HT1080 (cell line): Measurements from ENCODE around the gene PPFIA4. TPM values are rescaled to one million over a fixed set of nuclear protein-coding genes. Genes with fewer than 3 reads are reported as not detected.

Source experiments
- DNase-seq: peaks from one replicate; pipeline ENCODE4 v3.0.0-alpha.2; 2015; ENCODE audit warnings: low read depth
- total RNA-seq: library from RNA; depleted of rRNA; stranded (reverse); fragments of >200 nt; shearing (Covaris generic); gene quantifications from 2 replicates; pipeline ENCODE4 v1.2.3, GENCODE V29; 2014

The PPFIA4 gene
- total RNA-seq, 1 experiment from 2014 or later, result 2.4 TPM

GRCh38 chr1:203057911-203058675 lies 31.8 kb downstream of the PPFIA4 start:
- DNase-seq, result no peak

- no peak for DNase-seq
Measured at GRCh38 chr1:203058676-203058935, 32.3 kb downstream of the PPFIA4 start.

- DNase-seq, result no peak
Measured at GRCh38 chr1:203059485-203059884, 33.2 kb downstream of the PPFIA4 start.

- DNase-seq, result no peak
Measured at GRCh38 chr1:203060115-203060514, 33.8 kb downstream of the PPFIA4 start.

GRCh38 chr1:203063287-203063686 lies 37.0 kb downstream of the PPFIA4 start:
- no peak for DNase-seq

GRCh38 chr1:203065191-203065590 lies 38.9 kb downstream of the PPFIA4 start:
- DNase-seq, result no peak

GRCh38 chr1:203065986-203066385 lies 39.7 kb downstream of the PPFIA4 start:
- no peak for DNase-seq

- no peak for DNase-seq
Measured at GRCh38 chr1:203066965-203067364, 40.7 kb downstream of the PPFIA4 start.

- no peak for DNase-seq
Measured at GRCh38 chr1:203069030-203069747, 42.9 kb downstream of the PPFIA4 start.

GRCh38 chr1:203072002-203072602 lies 45.8 kb downstream of the PPFIA4 start:
- DNase-seq, result no peak

GRCh38 chr1:203072911-203073310 lies 46.6 kb downstream of the PPFIA4 start:
- peak; percentile 9 for DNase-seq

- no peak for DNase-seq
Measured at GRCh38 chr1:203073469-203073868, 47.2 kb downstream of the PPFIA4 start.

GRCh38 chr1:203074610-203075009 lies 48.3 kb downstream of the PPFIA4 start:
- no peak for DNase-seq

- no peak for DNase-seq
Measured at GRCh38 chr1:203075236-203076030, 49.1 kb downstream of the PPFIA4 start.

GRCh38 chr1:203076031-203076511 lies 49.8 kb downstream of the PPFIA4 start:
- no peak for DNase-seq

- no peak for DNase-seq
Measured at GRCh38 chr1:203077367-203077766, 51.1 kb downstream of the PPFIA4 start.

- no peak for DNase-seq
Measured at GRCh38 chr1:203077956-203078355, 51.7 kb downstream of the PPFIA4 start.

GRCh38 chr1:203078478-203078877 lies 52.2 kb downstream of the PPFIA4 start:
- DNase-seq, result no peak

- DNase-seq, result no peak
Measured at GRCh38 chr1:203080456-203080855, 54.2 kb downstream of the PPFIA4 start.

GRCh38 chr1:203081465-203082230 lies 55.4 kb downstream of the PPFIA4 start:
- DNase-seq, result no peak

- no peak for DNase-seq
Measured at GRCh38 chr1:203082231-203082505, 55.9 kb downstream of the PPFIA4 start.
